ENCODE measurements around the gene MITF.

DNA sequence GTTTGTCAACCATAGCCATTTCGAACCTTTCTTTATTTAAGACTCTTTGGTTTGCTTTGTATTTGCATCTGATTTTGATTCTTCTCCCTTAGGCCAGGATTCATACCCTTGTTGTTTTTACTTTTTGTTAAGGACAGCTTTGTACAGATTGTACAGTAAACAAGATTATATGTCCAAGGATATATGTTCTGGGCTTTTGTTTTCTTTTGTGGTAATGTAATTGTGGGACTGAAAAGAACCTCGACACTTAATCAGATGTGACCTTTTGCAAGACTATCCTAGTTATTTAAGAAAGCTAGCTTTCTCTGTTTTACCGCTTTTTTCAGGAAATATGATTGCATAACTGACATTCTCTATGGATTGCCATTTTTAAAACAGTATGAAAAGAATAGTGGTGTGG lies 193.2 kb downstream of the MITF start:
- TF ChIP-seq, protein P1, sequence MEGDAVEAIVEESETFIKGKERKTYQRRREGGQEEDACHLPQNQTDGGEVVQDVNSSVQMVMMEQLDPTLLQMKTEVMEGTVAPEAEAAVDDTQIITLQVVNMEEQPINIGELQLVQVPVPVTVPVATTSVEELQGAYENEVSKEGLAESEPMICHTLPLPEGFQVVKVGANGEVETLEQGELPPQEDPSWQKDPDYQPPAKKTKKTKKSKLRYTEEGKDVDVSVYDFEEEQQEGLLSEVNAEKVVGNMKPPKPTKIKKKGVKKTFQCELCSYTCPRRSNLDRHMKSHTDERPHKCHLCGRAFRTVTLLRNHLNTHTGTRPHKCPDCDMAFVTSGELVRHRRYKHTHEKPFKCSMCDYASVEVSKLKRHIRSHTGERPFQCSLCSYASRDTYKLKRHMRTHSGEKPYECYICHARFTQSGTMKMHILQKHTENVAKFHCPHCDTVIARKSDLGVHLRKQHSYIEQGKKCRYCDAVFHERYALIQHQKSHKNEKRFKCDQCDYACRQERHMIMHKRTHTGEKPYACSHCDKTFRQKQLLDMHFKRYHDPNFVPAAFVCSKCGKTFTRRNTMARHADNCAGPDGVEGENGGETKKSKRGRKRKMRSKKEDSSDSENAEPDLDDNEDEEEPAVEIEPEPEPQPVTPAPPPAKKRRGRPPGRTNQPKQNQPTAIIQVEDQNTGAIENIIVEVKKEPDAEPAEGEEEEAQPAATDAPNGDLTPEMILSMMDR (conservative IDR thresholded peaks at IDR 0.05 in 1 of 2, IDR thresholded peaks at IDR 0.05 in 1 of 2; ENCODE audit: extremely low read depth in 1 of 2, insufficient read depth in 1 of 2, low read depth in 1 of 2, low read length in 2 of 2), result no peak
- TF ChIP-seq EZH2 (IDR thresholded peaks at IDR 0.05; ENCODE audit: borderline replicate concordance, low read length), result no peak

All from mammary epithelial cell (primary cell).